Neural cell (in vitro differentiated cells): Measurements from ENCODE around the gene PDLIM5. TPM values are rescaled to one million over a fixed set of nuclear protein-coding genes. Genes with fewer than 3 reads are reported as not detected.

Source experiments
- H2AFZ ChIP-seq: fragments of 200-600, 300-800 bp; sonication (generic), shearing (Covaris generic); 2 replicates; pipeline ENCODE4 v1.6.0; 2014; ENCODE audit warnings: low read depth, mild to moderate bottlenecking, antibody characterized with exemption, low read length, moderate library complexity
- H3F3A ChIP-seq: fragments of 200-600 bp; shearing (Covaris generic); 2 replicates; pipeline ENCODE4 v1.6.1; 2016; ENCODE audit warnings: mild to moderate bottlenecking, moderate library complexity, mixed read lengths, antibody characterized with exemption, low read length; ENCODE audit not compliant: insufficient read depth, poor library complexity, severe bottlenecking
- H3K27ac ChIP-seq: fragments of 200-600, 300-800 bp; sonication (generic), shearing (Covaris generic); 2 replicates; pipeline ENCODE4 v1.5.1; 2014; ENCODE audit warnings: mild to moderate bottlenecking, low read length, moderate library complexity
- H3K27me3 ChIP-seq: fragments of 300-800, 200-600 bp; sonication (generic), shearing (Covaris generic); 2 replicates; pipeline ENCODE4 v1.6.0; 2014; ENCODE audit warnings: mild to moderate bottlenecking, low read depth, low read length, moderate library complexity; ENCODE audit not compliant: insufficient read depth
- H3K36me3 ChIP-seq: fragments of 300-800, 200-600 bp; sonication (generic), shearing (Covaris generic); 2 replicates; pipeline ENCODE4 v1.5.1; 2014; ENCODE audit warnings: mild to moderate bottlenecking, antibody characterized with exemption, low read length, moderate library complexity; ENCODE audit not compliant: insufficient read depth
- H3K4me2 ChIP-seq: fragments of 300-800, 200-600 bp; sonication (generic), shearing (Covaris generic); 2 replicates; pipeline ENCODE4 v1.6.0; 2014; ENCODE audit warnings: mild to moderate bottlenecking, low read length
- H3K4me3 ChIP-seq: fragments of 300-800, 200-600 bp; sonication (generic), shearing (Covaris generic); 2 replicates; pipeline ENCODE4 v1.5.1; 2014; ENCODE audit warnings: mild to moderate bottlenecking, low read length, moderate library complexity
- H3K79me2 ChIP-seq: fragments of 200-600 bp; shearing (Covaris generic); replicated peaks from 2 replicates; pipeline ENCODE4 v1.6.0; 2014; ENCODE audit warnings: mild to moderate bottlenecking, low read length, moderate library complexity; ENCODE audit not compliant: insufficient read depth
- H3K9ac ChIP-seq: fragments of 300-800, 200-600 bp; sonication (generic), shearing (Covaris generic); 2 replicates; pipeline ENCODE4 v1.6.1; 2016; ENCODE audit warnings: mild to moderate bottlenecking, low read length, mixed read lengths
- H3K9me2 ChIP-seq: fragments of 200-600 bp; shearing (Covaris generic); 2 replicates; pipeline ENCODE4 v1.6.1; 2016; ENCODE audit warnings: mild to moderate bottlenecking, low read length, mixed read lengths; ENCODE audit not compliant: insufficient read depth
- H3K9me3 ChIP-seq: fragments of 200-600, 300-800 bp; sonication (generic), shearing (Covaris generic); 2 replicates; pipeline ENCODE4 v1.6.1; 2016; ENCODE audit warnings: mild to moderate bottlenecking, mixed run types, low read length, moderate library complexity, mixed read lengths
- H4K20me1 ChIP-seq: fragments of 200-600 bp; shearing (Covaris generic); 2 replicates; pipeline ENCODE4 v1.6.1; 2016; ENCODE audit warnings: mild to moderate bottlenecking, mixed run types; ENCODE audit not compliant: insufficient read depth
- CTCF ChIP-seq: fragments of 450-650 bp; IDR thresholded peaks from 2 replicates; pipeline ENCODE4 v1.5.1; 2014; ENCODE audit warnings: antibody characterized with exemption, mild to moderate bottlenecking, moderate library complexity; ENCODE audit not compliant: poor library complexity, severe bottlenecking
- EP300 ChIP-seq: fragments of 450-650 bp; conservative IDR thresholded peaks from 2 replicates; pipeline ENCODE4 v1.6.1; 2014; ENCODE audit warnings: antibody characterized with exemption, mild to moderate bottlenecking, moderate library complexity; ENCODE audit not compliant: poor library complexity, severe bottlenecking
- EZH2 ChIP-seq: fragments of 200-600, 300-800 bp; shearing (Covaris generic), sonication (generic); IDR thresholded peaks from 2 replicates; pipeline ENCODE4 v1.6.1; 2014; ENCODE audit warnings: antibody characterized with exemption, low read length, borderline replicate concordance, mild to moderate bottlenecking; ENCODE audit not compliant: insufficient read depth, poor library complexity, severe bottlenecking
- MXI1 ChIP-seq: fragments of 450-650 bp; conservative IDR thresholded peaks from 2 replicates; pipeline ENCODE4 v1.6.1; 2014; ENCODE audit warnings: antibody characterized with exemption, mild to moderate bottlenecking; ENCODE audit not compliant: poor library complexity, severe bottlenecking
- POLR2AphosphoS5 ChIP-seq: IDR thresholded peaks from 2 replicates; pipeline ENCODE4 v1.6.1; 2012
- RAD21 ChIP-seq: fragments of 450-650 bp; conservative IDR thresholded peaks from 2 replicates; pipeline ENCODE4 v1.6.1; 2014; ENCODE audit warnings: antibody characterized with exemption, mild to moderate bottlenecking, moderate library complexity
- REST ChIP-seq: IDR thresholded peaks from 2 replicates; pipeline ENCODE4 v1.6.1; 2012; ENCODE audit warnings: borderline replicate concordance
- SMC3 ChIP-seq: fragments of 450-650 bp; conservative IDR thresholded peaks from 2 replicates; pipeline ENCODE4 v1.6.1; 2014; ENCODE audit warnings: antibody characterized with exemption, mild to moderate bottlenecking, moderate library complexity; ENCODE audit not compliant: poor library complexity
- TAF1 ChIP-seq: IDR thresholded peaks from 2 replicates; pipeline ENCODE4 v1.6.1; 2012; ENCODE audit warnings: low read depth
- polyA plus RNA-seq: library from polyadenylated mRNA; depleted of rRNA; stranded (reverse); fragments of >200 nt; gene quantifications from 2 replicates; pipeline ENCODE4 v1.2.3, GENCODE V29; 2014

PDLIM5 gene
- polyA plus RNA-seq, 1 donor from 2014 or later, result 1.6 TPM

GRCh38 chr4:94428884-94429283 lies 22.9 kb upstream of the PDLIM5 start:
- Histone ChIP-seq H2AFZ (no peak overlapping the region), H3K4me3 (no peak overlapping the region), H3K36me3 (no peaks in the 10 kb centered on the region), H3K27me3 (no peaks in the 10 kb centered on the region), H3K79me2 (no peaks in the 10 kb centered on the region), H3K9ac (no peak overlapping the region), H3K9me3 (peaks cover 6% of the 10 kb centered on the region), H3K4me2 (no peak overlapping the region), H4K20me1 (no peaks in the 10 kb centered on the region), H3K27ac (no peak overlapping the region), H3K9me2 (no peaks in the 10 kb centered on the region), H3F3A (no peaks in the 10 kb centered on the region)
- TF ChIP-seq EZH2, result no peak
- no peak for TF ChIP-seq RAD21
- TF ChIP-seq SMC3, result no peak
- TF ChIP-seq CTCF, result no peak
- TF ChIP-seq EP300, result no peak
- no peak for TF ChIP-seq TAF1
- TF ChIP-seq REST, result no peak
- TF ChIP-seq POLR2AphosphoS5, result no peak
- no peak for TF ChIP-seq MXI1

GRCh38 chr4:94430406-94430805 lies 21.3 kb upstream of the PDLIM5 start:
- TF ChIP-seq TAF1 (no peak), EZH2 (no peak), POLR2AphosphoS5 (no peak), EP300 (no peak), MXI1 (no peak), CTCF (no peak)
- Histone ChIP-seq H3K9me2 (no peaks in the 10 kb centered on the region), H3K36me3 (no peaks in the 10 kb centered on the region), H3K4me3 (no peak overlapping the region), H3K79me2 (no peaks in the 10 kb centered on the region), H3K9me3 (peaks cover 6% of the 10 kb centered on the region), H3K4me2 (no peak overlapping the region), H3K9ac (no peak overlapping the region), H3K27ac (no peak overlapping the region), H4K20me1 (no peaks in the 10 kb centered on the region), H3F3A (no peaks in the 10 kb centered on the region), H2AFZ (no peak overlapping the region), H3K27me3 (no peaks in the 10 kb centered on the region)
